GM23248 (cell line): ENCODE data around the gene CTRL. TPM values are rescaled to one million over a fixed set of nuclear protein-coding genes. Genes with fewer than 3 reads are reported as not detected.

Experiments used
- DNase-seq: peaks from one replicate; pipeline ENCODE4 v3.0.0-alpha.2; 2015
- H2AFZ ChIP-seq: fragments of 200-600 bp; sonication (generic); 2 replicates; pipeline ENCODE4 v1.6.1; 2016; ENCODE audit warnings: antibody characterized with exemption
- H3F3A ChIP-seq: fragments of 200-600 bp; sonication (generic); 2 replicates; pipeline ENCODE4 v1.6.1; 2016; ENCODE audit warnings: mild to moderate bottlenecking, antibody characterized with exemption, mixed run types; ENCODE audit not compliant: insufficient read depth
- H3K27ac ChIP-seq: fragments of 200-600 bp; sonication (generic); 2 replicates; pipeline ENCODE4 v1.5.1; 2016; ENCODE audit warnings: mild to moderate bottlenecking
- H3K27me3 ChIP-seq: fragments of 200-600 bp; sonication (generic); replicated peaks from 2 replicates; pipeline ENCODE4 v1.6.1; 2016; ENCODE audit warnings: mild to moderate bottlenecking; ENCODE audit not compliant: insufficient read depth
- H3K36me3 ChIP-seq: fragments of 200-600 bp; sonication (generic); 2 replicates; pipeline ENCODE4 v1.6.1; 2016; ENCODE audit warnings: low read depth, mild to moderate bottlenecking
- H3K4me1 ChIP-seq: fragments of 200-600 bp; sonication (generic); 2 replicates; pipeline ENCODE4 v1.6.1; 2016; ENCODE audit warnings: mild to moderate bottlenecking; ENCODE audit not compliant: insufficient read depth
- H3K4me2 ChIP-seq: fragments of 200-600 bp; sonication (generic); one replicate; pipeline ENCODE4 v1.6.1; 2016; ENCODE audit warnings: mild to moderate bottlenecking; ENCODE audit not compliant: unreplicated experiment
- H3K4me3 ChIP-seq: fragments of 200-600 bp; sonication (generic); 2 replicates; pipeline ENCODE4 v1.5.1; 2016; ENCODE audit warnings: mild to moderate bottlenecking
- H3K79me2 ChIP-seq: fragments of 200-600 bp; sonication (generic); 2 replicates; pipeline ENCODE4 v1.6.1; 2016; ENCODE audit warnings: mild to moderate bottlenecking; ENCODE audit not compliant: insufficient read depth
- H3K9ac ChIP-seq: fragments of 200-600 bp; sonication (generic); 2 replicates; pipeline ENCODE4 v1.6.1; 2016; ENCODE audit warnings: mild to moderate bottlenecking
- H3K9me2 ChIP-seq: fragments of 200-600 bp; sonication (generic); 2 replicates; pipeline ENCODE4 v1.6.1; 2016; ENCODE audit warnings: mixed run types, mild to moderate bottlenecking, moderate library complexity; ENCODE audit not compliant: insufficient read depth
- H3K9me3 ChIP-seq: fragments of 200-600 bp; sonication (generic); one replicate; pipeline ENCODE4 v1.6.1; 2017; ENCODE audit warnings: low read depth
- H4K20me1 ChIP-seq: fragments of 200-600 bp; sonication (generic); 2 replicates; pipeline ENCODE4 v1.6.0; 2016; ENCODE audit not compliant: insufficient read depth
- EZH2 ChIP-seq: fragments of 200-600 bp; sonication (generic); IDR thresholded peaks from 2 replicates; pipeline ENCODE4 v1.6.1; 2018; ENCODE audit warnings: antibody characterized with exemption, mild to moderate bottlenecking; ENCODE audit not compliant: insufficient read depth, poor library complexity, severe bottlenecking
- EZH2phosphoT487 ChIP-seq: fragments of 200-600 bp; sonication (generic); IDR thresholded peaks from 2 replicates; pipeline ENCODE4 v1.6.1; 2018; ENCODE audit warnings: antibody characterized with exemption, moderate library complexity, mild to moderate bottlenecking, low read depth; ENCODE audit not compliant: insufficient read depth
- WGBS, 2 experiments: methylation state at CpG; one replicate each; pipeline ENCODE4 v1.1.6; 2015 to 2017; ENCODE audit warnings: low lambda C conversion rate in 2 of 2, low coverage in 1 of 2; ENCODE audit errors: missing lambda C conversion rate in 2 of 2; 5-methylcytosine and 5-hydroxymethylcytosine counted together
- in situ Hi-C: fragments of 300-500 bp; cut with MboI; formaldehyde crosslinking; loops from 2 replicates; pipeline ENCODE4 v1.15.0; 2020
- polyA plus RNA-seq: library from polyadenylated mRNA; unstranded; fragments of >200 nt; fragmentation: Nextera tagmentation; extraction: Ambion mirVana; gene quantifications from 2 replicates; pipeline ENCODE4 v1.2.1, GENCODE V29; 2016
- total RNA-seq: library from RNA; depleted of rRNA; stranded (reverse); fragments of >200 nt; shearing (Covaris generic); gene quantifications from 2 replicates; pipeline ENCODE4 v1.2.3, GENCODE V29; 2014

The CTRL gene
- total and polyA plus RNA-seq, 2 experiments from 2014 or later, result 3.8 TPM; not detected in 1

DNA sequence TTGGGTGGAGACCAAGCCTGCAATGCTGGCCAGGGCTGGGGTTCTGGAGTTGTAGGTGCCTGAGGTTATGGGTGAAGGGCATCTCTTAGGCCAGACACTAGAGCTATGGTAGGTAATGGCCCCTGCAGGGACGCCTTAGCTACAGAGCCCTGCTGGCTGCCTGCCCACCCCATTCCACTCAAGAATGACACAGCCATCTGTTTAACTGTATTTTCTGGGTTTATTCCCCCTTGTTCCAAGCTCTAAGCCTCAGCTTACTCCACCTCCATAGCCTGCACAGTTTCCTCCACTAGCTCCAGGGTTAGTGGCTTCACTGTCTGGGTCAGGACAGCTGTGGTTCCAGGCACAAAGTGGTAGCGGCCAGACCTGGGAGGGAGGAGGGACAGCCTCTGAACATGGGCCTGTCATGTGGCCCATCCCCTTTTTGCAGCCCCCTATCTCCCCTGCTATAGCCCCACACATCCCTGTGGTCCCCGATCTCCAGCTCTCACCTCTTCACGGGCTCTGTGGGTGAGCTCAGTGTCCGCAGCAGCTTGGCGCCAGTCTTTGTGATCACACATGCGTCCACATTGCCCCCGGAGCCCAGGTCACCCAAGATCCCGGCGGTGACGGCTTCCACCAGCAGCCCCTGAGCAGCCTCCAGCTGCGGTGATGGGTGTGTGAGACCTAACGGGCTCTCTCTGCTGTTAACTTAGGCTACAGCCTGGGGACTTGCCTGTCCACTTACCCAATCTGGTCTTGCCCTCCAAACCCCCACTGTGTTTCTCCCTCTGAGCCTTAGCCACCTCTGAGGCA is 2.8 kb upstream of the CTRL start:
- Histone ChIP-seq H3K4me2 (peak overlapping the region; percentile 91), H3K4me3 (peak overlapping the region; percentile 92), H4K20me1 (no peaks in the 10 kb centered on the region), H3K4me1 (peaks cover 15% of the 10 kb centered on the region), H2AFZ (0 out of 2 replicates have a peak overlapping the region, but pooled peaks have one; percentile 34), H3K79me2 (0 out of 2 replicates have a peak, but pooled peaks cover 3% of the 10 kb centered on the region), H3K27me3 (no peaks in the 10 kb centered on the region), H3K9me3 (no peaks in the 10 kb centered on the region), H3K9me2 (no peaks in the 10 kb centered on the region), H3K36me3 (no peaks in the 10 kb centered on the region), H3K27ac (no peak overlapping the region), H3K9ac (peak overlapping the region; percentile 92; the same call in 1 of the 2 replicates), H3F3A (peaks cover 15% of the 10 kb centered on the region)
- 61 to 69% methylated on average over 13 of the region's 13 CpGs for WGBS, 2 experiments
- no peak for DNase-seq
- TF ChIP-seq EZH2 (no peak), EZH2phosphoT487 (no peak)
- in situ Hi-C loops, result no loop called here

DNA sequence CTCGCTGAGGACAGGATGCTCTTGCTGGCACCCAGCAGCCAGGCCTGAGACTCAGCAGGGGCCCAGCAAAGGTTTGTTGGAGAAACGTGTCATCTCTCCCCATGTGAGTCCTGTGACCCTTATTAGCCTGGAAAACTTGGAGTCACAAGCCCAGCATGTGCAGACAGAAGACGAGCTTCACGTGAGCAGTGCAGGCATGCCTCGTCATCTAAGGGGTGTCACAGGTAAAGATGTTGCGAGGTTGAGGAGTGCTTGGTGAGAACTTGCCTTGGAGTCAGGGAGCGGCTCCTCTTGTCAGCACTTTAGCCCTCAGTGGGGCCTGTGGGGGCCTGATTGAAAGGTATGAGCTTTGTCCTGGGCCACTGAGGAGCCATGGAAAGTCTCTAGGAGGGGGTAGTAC is 2.1 kb upstream of the CTRL start:
- no peaks in the 10 kb centered on the region for H4K20me1 ChIP-seq
- H3K79me2 ChIP-seq, result 0 out of 2 replicates have a peak, but pooled peaks cover 3% of the 10 kb centered on the region
- H3K27ac ChIP-seq, result no peak overlapping the region
- H3F3A ChIP-seq, result peaks cover 9% of the 10 kb centered on the region
- H3K36me3 ChIP-seq, result no peaks in the 10 kb centered on the region
- in situ Hi-C loops, result no loop called here
- 78 to 80% methylated on average over 7 of the region's 7 CpGs for WGBS, 2 experiments
- DNase-seq, result no peak
- H3K4me1 ChIP-seq, result peaks cover 15% of the 10 kb centered on the region
- no peak overlapping the region for H3K4me2 ChIP-seq
- TF ChIP-seq EZH2phosphoT487 (no peak), EZH2 (no peak)
- no peak overlapping the region for H3K4me3 ChIP-seq
- H3K9me3 ChIP-seq, result no peaks in the 10 kb centered on the region
- H3K9me2 ChIP-seq, result no peaks in the 10 kb centered on the region
- no peak overlapping the region for H3K9ac ChIP-seq
- H3K27me3 ChIP-seq, result no peaks in the 10 kb centered on the region
- H2AFZ ChIP-seq, result no peak overlapping the region

GRCh38 chr16:67932462-67932840 is 789 bp upstream of the CTRL start:
- H3K79me2 ChIP-seq, result no peaks in the 10 kb centered on the region
- H4K20me1 ChIP-seq, result no peaks in the 10 kb centered on the region
- no peak overlapping the region for H3K9ac ChIP-seq
- in situ Hi-C loops, result no loop called here
- H3K4me2 ChIP-seq, result no peak overlapping the region
- H3K27ac ChIP-seq, result no peak overlapping the region
- no peaks in the 10 kb centered on the region for H3K27me3 ChIP-seq
- no peaks in the 10 kb centered on the region for H3K9me3 ChIP-seq
- H3K9me2 ChIP-seq, result no peaks in the 10 kb centered on the region
- 91 to 96% methylated on average over 4 of the region's 4 CpGs for WGBS, 2 experiments
- H3K4me3 ChIP-seq, result no peak overlapping the region
- DNase-seq, result no peak
- no peak for TF ChIP-seq EZH2
- no peaks in the 10 kb centered on the region for H3K36me3 ChIP-seq
- H3F3A ChIP-seq, result peaks cover 7% of the 10 kb centered on the region
- H2AFZ ChIP-seq, result no peak overlapping the region
- peaks cover 14% of the 10 kb centered on the region for H3K4me1 ChIP-seq

DNA sequence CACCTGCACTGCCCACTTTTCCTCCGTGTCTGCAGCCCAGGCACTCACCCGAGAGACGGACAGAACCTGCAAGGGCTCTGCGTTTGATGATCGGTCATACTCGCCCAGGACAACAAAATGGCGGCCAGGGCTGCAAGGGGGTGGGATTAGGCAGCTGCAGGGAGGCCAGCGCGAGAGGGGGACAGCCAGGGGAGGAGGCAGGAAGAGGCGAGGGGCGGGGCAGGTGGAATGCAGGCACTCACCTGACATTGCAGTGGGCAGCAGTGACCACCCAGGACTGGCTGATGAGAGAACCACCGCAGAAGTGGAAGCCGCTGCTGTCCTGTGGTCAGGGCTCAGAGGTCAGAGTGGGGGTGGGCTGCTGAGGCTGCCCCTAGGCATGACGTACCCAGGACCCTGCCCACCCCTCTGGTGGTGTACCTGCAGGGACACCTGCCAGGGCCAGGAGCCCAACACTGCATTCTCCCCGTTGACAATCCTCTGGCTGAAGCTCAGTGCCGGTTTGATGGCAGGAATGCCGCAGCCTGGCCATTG is 917 bp downstream of the CTRL start:
- no peaks in the 10 kb centered on the region for H4K20me1 ChIP-seq
- in situ Hi-C loops, result no loop called here
- H3K9me2 ChIP-seq, result no peaks in the 10 kb centered on the region
- 0 out of 2 replicates have a peak, but pooled peaks cover 8% of the 10 kb centered on the region for H3K79me2 ChIP-seq
- H3K4me3 ChIP-seq, result no peak overlapping the region
- H3K27ac ChIP-seq, result no peak overlapping the region
- H3K9me3 ChIP-seq, result no peaks in the 10 kb centered on the region
- H3K27me3 ChIP-seq, result no peaks in the 10 kb centered on the region
- no peak for DNase-seq
- no peak overlapping the region for H2AFZ ChIP-seq
- H3F3A ChIP-seq, result no peaks in the 10 kb centered on the region
- no peaks in the 10 kb centered on the region for H3K36me3 ChIP-seq
- whole genome bisulfite sequencing, 2 experiments, result 85 to 92% methylated on average over 13 to 17 of the region's 17 CpGs
- H3K9ac ChIP-seq, result no peak overlapping the region
- TF ChIP-seq EZH2, result no peak
- no peak for TF ChIP-seq EZH2phosphoT487
- H3K4me1 ChIP-seq, result 0 out of 2 replicates have a peak, but pooled peaks cover 8% of the 10 kb centered on the region
- H3K4me2 ChIP-seq, result no peak overlapping the region
